BE2C (cell line): ENCODE data around the gene ICAM4.

Source experiments
- DNase-seq: peaks from one replicate; pipeline ENCODE4 v3.0.0-alpha.2; 2020
- H3K27me3 ChIP-seq: fragments of 250-450 bp; sonication (Bioruptor Pico); 2 replicates; pipeline ENCODE4 v1.5.1; 2020; ENCODE audit warnings: mild to moderate bottlenecking
- H3K36me3 ChIP-seq: fragments of 250-450 bp; sonication (Bioruptor Pico); 2 replicates; pipeline ENCODE4 v1.5.1; 2020; ENCODE audit warnings: mild to moderate bottlenecking
- H3K4me1 ChIP-seq: fragments of 250-450 bp; sonication (Bioruptor Pico); 2 replicates; pipeline ENCODE4 v1.5.1; 2020
- H3K4me3 ChIP-seq: 2 replicates; pipeline ENCODE4 v1.5.1; 2011; ENCODE audit warnings: low read depth, low read length
- H3K9me3 ChIP-seq: fragments of 250-450 bp; sonication (Bioruptor Pico); 2 replicates; pipeline ENCODE4 v1.5.1; 2020
- TF ChIP-seq, protein P1 (sequence below): IDR thresholded peaks from 2 replicates; pipeline ENCODE4 v1.5.1; 2012; ENCODE audit warnings: mild to moderate bottlenecking, low read depth, low read length

The ICAM4 gene

DNA sequence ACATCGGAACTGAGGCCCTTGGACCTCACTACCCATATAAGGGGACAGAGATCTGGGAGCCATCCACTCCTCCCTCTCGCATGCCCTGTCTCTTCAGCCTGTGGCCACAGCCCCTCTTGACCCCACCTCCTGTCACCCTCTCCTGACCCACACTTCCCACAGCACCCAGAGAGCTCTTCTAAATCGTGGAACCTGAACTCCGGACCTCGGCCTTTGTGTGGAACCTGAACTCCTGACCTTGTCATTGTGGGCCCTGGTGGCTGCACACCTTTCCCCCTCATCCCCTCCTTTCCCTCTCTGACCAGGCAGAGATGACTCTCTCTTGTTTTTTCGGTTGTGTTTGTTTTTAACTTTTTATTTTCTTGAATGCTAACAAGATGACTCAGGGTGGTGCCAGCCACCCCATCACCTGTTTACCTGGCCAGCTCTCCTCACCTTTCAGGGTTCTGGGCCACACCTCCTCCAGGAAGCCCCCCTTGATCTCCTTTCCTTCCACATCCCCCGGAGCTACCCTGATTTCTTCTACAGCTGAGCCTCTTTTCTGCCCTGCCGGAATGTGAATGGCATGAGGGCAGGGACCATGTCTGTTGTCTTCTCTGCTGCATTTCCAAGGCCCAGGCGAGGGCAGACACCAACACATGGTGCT lies 29.7 kb upstream of the ICAM4 start:
- H3K4me3 ChIP-seq: no peak overlapping the region
- H3K36me3 ChIP-seq: peaks cover 45% of the 10 kb centered on the region
- H3K4me1 ChIP-seq: peaks cover 5% of the 10 kb centered on the region

GRCh38 chr19:10258080-10258710 lies 28.6 kb upstream of the ICAM4 start:
- no peak for DNase-seq
- TF ChIP-seq, protein P1, sequence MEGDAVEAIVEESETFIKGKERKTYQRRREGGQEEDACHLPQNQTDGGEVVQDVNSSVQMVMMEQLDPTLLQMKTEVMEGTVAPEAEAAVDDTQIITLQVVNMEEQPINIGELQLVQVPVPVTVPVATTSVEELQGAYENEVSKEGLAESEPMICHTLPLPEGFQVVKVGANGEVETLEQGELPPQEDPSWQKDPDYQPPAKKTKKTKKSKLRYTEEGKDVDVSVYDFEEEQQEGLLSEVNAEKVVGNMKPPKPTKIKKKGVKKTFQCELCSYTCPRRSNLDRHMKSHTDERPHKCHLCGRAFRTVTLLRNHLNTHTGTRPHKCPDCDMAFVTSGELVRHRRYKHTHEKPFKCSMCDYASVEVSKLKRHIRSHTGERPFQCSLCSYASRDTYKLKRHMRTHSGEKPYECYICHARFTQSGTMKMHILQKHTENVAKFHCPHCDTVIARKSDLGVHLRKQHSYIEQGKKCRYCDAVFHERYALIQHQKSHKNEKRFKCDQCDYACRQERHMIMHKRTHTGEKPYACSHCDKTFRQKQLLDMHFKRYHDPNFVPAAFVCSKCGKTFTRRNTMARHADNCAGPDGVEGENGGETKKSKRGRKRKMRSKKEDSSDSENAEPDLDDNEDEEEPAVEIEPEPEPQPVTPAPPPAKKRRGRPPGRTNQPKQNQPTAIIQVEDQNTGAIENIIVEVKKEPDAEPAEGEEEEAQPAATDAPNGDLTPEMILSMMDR: no peak
- no peaks in the 10 kb centered on the region for H3K27me3 ChIP-seq
- H3K4me3 ChIP-seq: no peak overlapping the region
- H3K36me3 ChIP-seq: peaks cover 45% of the 10 kb centered on the region
- peaks cover 5% of the 10 kb centered on the region for H3K4me1 ChIP-seq
- H3K9me3 ChIP-seq: no peaks in the 10 kb centered on the region

More for the DNA sequence above, 29.7 kb upstream of the ICAM4 start:
- TF ChIP-seq, protein P1: no peak
- Histone ChIP-seq H3K9me3 (no peaks in the 10 kb centered on the region), H3K27me3 (no peaks in the 10 kb centered on the region)
- DNase-seq: no peak

DNA sequence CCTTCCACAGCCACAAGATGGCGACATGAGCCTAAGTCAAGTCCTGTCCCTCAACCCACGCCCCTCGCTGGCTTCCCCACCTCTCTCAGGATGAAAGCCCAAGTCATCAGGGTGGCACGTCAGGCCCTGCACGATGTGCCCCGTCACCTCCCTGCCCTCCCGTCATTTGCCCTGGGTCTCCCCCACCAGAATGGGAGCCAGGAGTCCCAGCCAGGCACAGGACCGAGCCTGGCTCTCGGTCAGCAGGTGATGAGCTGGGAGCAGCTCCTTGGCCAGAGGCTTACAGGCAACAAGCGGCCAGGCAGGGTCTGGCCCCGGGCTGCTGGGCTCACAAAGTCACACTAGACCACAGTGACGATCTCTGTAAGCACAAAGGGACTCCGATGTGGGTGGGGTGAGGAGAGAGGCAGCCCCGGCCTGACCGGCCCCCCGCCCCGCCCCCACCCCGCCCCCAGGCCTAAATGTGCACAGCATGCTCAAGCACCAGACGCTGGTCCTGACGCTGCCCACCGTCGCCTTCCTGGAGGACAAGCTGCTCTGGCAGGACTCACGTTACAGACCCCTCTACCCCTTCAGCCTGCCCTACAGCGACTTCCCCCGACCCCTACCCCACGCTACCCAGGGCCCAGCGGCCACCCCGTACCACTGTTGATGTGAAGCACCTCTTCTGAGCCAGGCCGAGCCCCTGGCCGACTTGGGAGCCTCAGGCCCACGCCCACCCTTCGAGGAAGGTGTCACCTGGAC lies 27.4 kb upstream of the ICAM4 start:
- no peaks in the 10 kb centered on the region for H3K27me3 ChIP-seq
- TF ChIP-seq, protein P1: peak; percentile 87
- no peaks in the 10 kb centered on the region for H3K9me3 ChIP-seq
- H3K4me3 ChIP-seq: no peak overlapping the region
- H3K4me1 ChIP-seq: peaks cover 5% of the 10 kb centered on the region
- H3K36me3 ChIP-seq: peaks cover 40% of the 10 kb centered on the region
- DNase-seq: peak; percentile 96

DNA sequence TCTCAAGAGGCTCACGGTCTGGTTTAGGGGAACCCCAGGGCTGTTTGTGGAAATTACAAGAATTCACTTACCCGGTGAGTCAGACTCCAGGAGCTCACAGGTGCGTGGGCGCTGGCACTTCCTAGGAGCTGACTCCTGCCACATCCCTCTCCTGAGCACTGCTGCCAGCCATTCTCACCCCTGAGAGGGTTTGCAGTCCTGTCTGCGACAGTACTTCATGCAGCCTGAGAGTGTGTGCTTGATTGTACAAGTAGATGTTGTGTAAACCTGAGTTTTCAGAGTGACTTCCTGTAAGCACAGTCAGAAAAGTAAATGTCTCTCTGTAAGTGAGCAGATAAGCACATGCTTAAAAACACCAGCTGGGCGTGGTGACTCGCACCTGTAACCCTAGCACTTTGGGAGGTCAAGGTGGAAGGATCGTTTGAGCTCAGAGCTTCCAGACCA lies 26.6 kb upstream of the ICAM4 start:
- TF ChIP-seq, protein P1: no peak
- Histone ChIP-seq H3K4me1 (peaks cover 5% of the 10 kb centered on the region), H3K27me3 (no peaks in the 10 kb centered on the region), H3K9me3 (no peaks in the 10 kb centered on the region), H3K4me3 (no peak overlapping the region), H3K36me3 (peaks cover 31% of the 10 kb centered on the region)
- no peak for DNase-seq

- Histone ChIP-seq H3K9me3 (no peaks in the 10 kb centered on the region), H3K36me3 (peaks cover 15% of the 10 kb centered on the region), H3K4me1 (peaks cover 5% of the 10 kb centered on the region), H3K27me3 (no peaks in the 10 kb centered on the region), H3K4me3 (no peak overlapping the region)
- TF ChIP-seq, protein P1: no peak
- no peak for DNase-seq
Measured at GRCh38 chr19:10262771-10263170, 24.0 kb upstream of the ICAM4 start.
